GM10248 (cell line): Measurements from ENCODE around the gene CDH23.
A peak's percentile ranks its signal among the peaks of the same experiment; 100 is the strongest.
"Not testable (repeated sequence)": the region's sequence is repeated elsewhere in the genome, so short reads cannot be mapped to it uniquely, and the experiment has no call there.

Source experiments
- CTCF ChIA-PET: fragments of 300-600 bp; sonication (Branson Sonifier 250); formaldehyde crosslinking; extraction: SDS; loops from one replicate; lab custom pipeline; 2021; ENCODE audit warnings: antibody characterized with exemption; lab: Yijun Ruan, JAX
- POLR2A ChIA-PET: fragments of 350-650 bp; sonication (Branson Sonifier 250); formaldehyde crosslinking; extraction: SDS; loops from one replicate; lab custom pipeline; 2020; ENCODE audit warnings: antibody characterized with exemption; lab: Yijun Ruan, JAX
- DNase-seq: peaks from one replicate; pipeline ENCODE4 v3.0.0; 2012; ENCODE audit errors: extremely low spot score
- TF ChIP-seq, protein P1 (sequence below): IDR thresholded peaks from 2 replicates; pipeline ENCODE4 v1.5.1; 2012; ENCODE audit warnings: mild to moderate bottlenecking, low read depth; ENCODE audit errors: extremely low read depth, missing control alignments, control extremely low read depth

The CDH23 gene

GRCh38 chr10:71850021-71850742, 453.5 kb downstream of the CDH23 start:
- POLR2A ChIA-PET: interaction anchor here (0.6 to 2.3 kb wide), 4 partner anchors 10 to 28 kb away, joined by 4 to 25 read pairs (median 10); no protein-coding TSS in a partner anchor
- CTCF ChIA-PET: interaction anchor here (1.2 to 6.7 kb wide), 6 partner anchors 9 to 77 kb away, joined by 3 to 48 read pairs (median 3); no protein-coding TSS in a partner anchor
- no peak for DNase-seq
- TF ChIP-seq, protein P1, sequence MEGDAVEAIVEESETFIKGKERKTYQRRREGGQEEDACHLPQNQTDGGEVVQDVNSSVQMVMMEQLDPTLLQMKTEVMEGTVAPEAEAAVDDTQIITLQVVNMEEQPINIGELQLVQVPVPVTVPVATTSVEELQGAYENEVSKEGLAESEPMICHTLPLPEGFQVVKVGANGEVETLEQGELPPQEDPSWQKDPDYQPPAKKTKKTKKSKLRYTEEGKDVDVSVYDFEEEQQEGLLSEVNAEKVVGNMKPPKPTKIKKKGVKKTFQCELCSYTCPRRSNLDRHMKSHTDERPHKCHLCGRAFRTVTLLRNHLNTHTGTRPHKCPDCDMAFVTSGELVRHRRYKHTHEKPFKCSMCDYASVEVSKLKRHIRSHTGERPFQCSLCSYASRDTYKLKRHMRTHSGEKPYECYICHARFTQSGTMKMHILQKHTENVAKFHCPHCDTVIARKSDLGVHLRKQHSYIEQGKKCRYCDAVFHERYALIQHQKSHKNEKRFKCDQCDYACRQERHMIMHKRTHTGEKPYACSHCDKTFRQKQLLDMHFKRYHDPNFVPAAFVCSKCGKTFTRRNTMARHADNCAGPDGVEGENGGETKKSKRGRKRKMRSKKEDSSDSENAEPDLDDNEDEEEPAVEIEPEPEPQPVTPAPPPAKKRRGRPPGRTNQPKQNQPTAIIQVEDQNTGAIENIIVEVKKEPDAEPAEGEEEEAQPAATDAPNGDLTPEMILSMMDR: no peak

DNA sequence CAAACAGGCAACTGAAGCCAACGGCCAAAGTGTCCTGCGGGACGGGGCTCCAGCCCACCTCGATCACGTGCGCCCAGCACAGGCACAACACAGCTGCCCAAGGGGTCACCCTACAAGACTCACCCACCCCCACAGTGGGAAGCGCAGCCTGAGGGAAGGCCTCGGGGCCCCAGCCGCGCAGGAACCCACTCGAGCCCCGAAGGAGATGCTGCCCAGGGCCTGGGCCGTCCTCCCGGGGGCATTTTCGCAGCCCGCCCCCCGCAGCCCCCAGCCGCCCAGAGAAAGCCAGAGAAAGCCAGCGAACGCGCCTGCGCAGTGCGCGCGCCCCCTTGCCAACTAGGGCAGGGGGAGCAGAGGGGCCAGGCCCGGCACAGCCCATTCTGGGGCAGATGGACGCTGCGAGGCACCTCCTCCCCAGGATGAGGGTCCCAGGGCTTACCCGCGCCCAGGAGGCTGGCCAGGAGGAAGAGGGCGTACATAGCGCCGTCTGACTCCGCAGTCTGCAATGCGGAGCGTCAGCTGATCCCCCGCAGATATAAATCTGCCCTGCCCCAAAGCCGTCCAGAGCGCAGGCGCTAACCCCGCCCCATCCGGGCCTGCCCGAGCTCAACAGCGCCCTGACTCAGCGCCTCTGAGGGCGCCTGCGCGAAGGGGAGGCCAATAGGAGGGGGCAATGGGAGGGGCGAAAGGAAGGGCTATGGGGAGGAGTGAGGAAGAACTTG, 454.2 kb downstream of the CDH23 start, which contains the start of gene PSAP:
TSS of gene PSAP (minus strand) at position 509 of the 722 bp plus-strand sequence. CDS start at position 479, 30 bp downstream.
- CTCF ChIA-PET: interaction anchor here (0.6 to 6.7 kb wide), 9 partner anchors 8 to 78 kb away, joined by 3 to 48 read pairs (median 3); no protein-coding TSS in a partner anchor
- POLR2A ChIA-PET: interaction anchor here (0.5 to 2.3 kb wide), 15 partner anchors 9 to 1682 kb away, joined by 3 to 25 read pairs (median 5); no protein-coding TSS in a partner anchor
- TF ChIP-seq, protein P1: no peak
- peak; percentile 100 for DNase-seq

DNA sequence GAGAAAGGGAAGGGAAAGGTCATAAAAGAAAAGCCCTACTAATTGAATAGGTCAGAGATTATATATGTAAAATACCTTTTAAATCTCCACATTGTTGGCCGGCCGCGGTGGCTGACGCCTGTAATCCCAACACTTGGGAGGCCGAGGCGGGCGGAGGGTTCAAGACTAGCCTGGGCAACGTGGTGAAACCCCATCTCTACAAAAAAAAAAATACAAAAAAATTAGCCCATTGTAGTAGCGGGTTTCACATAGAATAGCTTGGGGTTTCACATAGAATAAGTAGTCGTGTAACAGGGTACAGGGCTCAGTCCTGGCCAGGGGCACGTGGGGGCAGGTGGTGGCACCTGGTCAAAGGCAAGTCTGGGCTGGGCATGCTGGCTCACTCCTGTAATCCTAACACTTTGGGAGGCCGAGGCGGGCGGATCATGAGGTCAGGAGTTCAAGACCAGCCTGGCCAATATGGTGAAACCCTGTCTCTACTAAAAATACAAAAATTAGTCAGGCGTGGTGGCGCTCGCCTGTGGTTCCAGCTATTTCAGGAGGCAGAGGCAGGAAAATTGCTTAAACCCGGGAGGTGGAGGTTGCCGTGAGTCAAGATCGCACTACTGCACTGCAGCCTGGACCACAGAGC, 454.9 kb downstream of the CDH23 start:
- CTCF ChIA-PET: interaction anchor here (0.6 to 6.7 kb wide), 8 partner anchors 8 to 79 kb away, joined by 3 to 48 read pairs (median 4); no protein-coding TSS in a partner anchor
- POLR2A ChIA-PET: interaction anchor here (0.5 to 2.3 kb wide), 15 partner anchors 8 to 1683 kb away, joined by 3 to 25 read pairs (median 5); no protein-coding TSS in a partner anchor

DNA sequence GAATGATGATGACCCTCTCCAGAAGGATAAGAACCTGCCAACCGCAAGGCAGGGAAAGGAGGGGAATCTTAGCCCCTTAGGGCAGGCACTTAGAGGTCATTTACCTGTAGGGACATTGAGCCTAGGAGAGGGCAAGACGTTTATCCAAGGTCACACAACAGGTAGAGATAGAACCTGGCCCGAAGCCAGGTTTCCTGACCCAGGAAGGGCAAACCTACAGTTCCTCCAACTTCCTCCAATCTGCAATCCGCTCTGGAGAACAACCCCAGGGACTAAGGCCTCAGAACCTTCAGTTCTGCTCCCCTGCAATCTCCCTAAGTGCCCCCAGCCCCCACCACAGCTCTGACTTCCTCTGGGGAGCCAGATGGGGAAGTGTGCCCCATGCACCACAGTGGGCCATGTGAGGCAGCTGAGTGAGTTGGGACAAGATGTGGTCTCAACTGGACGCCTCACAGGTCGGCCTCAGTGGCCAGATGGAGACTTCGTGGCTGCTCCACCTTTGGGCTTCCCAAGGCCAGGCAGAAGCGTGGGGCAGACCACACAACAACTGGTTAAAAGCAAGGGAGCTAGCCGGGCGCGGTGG, 455.7 kb downstream of the CDH23 start:
- ChIA-PET CTCF (interaction anchor here (2.0 to 6.7 kb wide), 3 partner anchors 15 to 44 kb away, joined by 5 to 48 read pairs (median 12); no protein-coding TSS in a partner anchor), POLR2A (interaction anchor here (1.9 kb wide), 1 partner anchor 19 kb away, joined by 7 read pairs; no protein-coding TSS in a partner anchor)
- TF ChIP-seq, protein P1: no peak
- DNase-seq: no peak

More for the DNA sequence above, 454.9 kb downstream of the CDH23 start:
- DNase-seq: not testable (repeated sequence)

DNA sequence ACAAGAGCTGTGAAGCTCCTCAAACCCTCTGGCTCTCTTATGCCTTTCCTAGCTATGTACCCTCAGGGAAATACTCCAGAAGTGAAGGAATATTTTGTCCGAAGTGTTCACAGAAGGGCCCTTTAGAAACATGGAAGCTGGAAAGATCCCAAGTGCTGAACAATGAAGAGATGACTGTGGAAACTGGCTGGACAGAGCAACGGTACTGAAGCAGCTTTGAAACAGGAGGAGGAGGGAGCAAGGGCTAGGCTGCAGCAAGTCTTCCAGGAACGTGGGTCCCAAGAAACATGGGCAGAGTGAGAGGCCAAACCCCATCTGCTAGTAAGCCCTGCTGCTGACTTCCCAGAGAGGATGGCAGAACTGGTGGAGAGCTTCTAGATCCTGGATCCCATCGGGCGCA, 457.3 kb downstream of the CDH23 start:
- POLR2A ChIA-PET: no interaction called here
- DNase-seq: no peak
- CTCF ChIA-PET: interaction anchor here (2.6 to 2.8 kb wide), 2 partner anchors 18 to 42 kb away, joined by 9 to 12 read pairs; no protein-coding TSS in a partner anchor
- TF ChIP-seq, protein P1: no peak

DNA sequence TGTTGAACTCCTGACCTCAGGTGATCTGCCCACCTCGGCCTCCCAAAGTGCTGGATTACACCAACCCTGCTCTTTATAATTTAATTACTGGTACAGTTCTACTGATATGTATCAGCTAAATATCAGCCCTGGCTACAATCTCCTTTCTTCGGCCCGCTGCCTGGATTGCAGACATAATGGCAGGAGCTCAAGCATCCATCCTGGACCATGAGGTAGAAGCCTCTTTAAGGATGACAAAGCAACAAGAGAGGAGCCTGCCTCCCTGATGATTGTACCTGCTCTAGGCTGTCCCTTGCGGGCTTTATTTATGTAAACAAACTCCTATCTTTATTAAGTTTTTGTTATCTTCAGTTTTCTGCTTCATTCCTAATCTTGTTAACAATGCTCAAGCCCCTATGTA, 459.9 kb downstream of the CDH23 start:
- no peak for DNase-seq
- POLR2A ChIA-PET: no interaction called here
- CTCF ChIA-PET: interaction anchor here (1.2 kb wide), 1 partner anchor 39 kb away, joined by 3 read pairs; no protein-coding TSS in a partner anchor
- TF ChIP-seq, protein P1: no peak
